GM19240 (cell line): ENCODE results near the gene SH2D7.

Source experiments
- DNase-seq: peaks from one replicate; pipeline ENCODE4 v3.0.0; 2011; ENCODE audit warnings: low spot score; ENCODE audit not compliant: insufficient read length

The SH2D7 gene

DNA sequence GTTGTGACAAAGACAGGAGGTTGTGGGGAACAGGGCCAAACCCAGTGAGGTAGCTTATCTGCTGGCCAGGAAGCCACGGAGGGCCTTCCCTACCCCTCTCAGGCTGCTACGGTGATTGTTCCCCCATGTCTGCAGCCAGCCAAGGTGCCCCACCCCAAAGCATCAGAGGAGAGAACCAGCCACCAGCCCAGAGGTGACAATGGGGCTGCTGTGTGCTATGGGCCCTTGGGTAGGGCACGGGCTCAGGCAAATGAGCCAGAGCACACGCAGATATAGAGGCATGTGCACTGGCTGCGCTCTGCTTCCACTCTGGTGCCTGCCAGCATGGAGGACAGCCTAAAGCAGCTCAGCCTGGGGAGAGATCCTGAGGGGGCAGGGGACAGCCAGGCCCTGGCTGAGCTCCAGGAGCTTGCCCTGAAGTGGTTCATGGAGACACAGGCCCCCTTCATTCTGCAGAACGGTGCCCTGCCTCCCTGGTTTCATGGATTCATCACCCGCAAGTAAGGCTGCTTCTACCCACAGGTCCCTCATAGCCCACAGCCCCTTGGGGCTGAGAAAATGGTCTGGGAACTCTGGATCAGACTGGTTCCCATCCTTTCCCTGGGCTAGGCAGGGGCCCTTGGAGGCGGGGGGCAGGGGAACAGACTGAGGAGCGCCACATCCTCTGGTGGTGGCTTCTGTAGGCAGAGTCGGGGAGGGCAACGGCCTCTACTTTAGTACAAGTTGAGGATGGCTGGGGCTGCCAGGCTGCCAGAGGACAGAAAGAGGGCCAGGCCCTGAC is at the start of gene SH2D7:
SH2D7 (plus strand) TSS at position 301 of the 781 bp plus-strand sequence; CDS start at position 325, 24 bp downstream.
- no peak for DNase-seq

- DNase-seq, result no peak
These were observed 47.8 kb upstream of the SH2D7 start for GRCh38 chr15:78044407-78045155.

- no peak for DNase-seq
These were observed 47.2 kb upstream of the SH2D7 start for GRCh38 chr15:78045189-78045588.

- DNase-seq, result no peak
These were observed 45.5 kb upstream of the SH2D7 start for GRCh38 chr15:78046796-78047341.

DNA sequence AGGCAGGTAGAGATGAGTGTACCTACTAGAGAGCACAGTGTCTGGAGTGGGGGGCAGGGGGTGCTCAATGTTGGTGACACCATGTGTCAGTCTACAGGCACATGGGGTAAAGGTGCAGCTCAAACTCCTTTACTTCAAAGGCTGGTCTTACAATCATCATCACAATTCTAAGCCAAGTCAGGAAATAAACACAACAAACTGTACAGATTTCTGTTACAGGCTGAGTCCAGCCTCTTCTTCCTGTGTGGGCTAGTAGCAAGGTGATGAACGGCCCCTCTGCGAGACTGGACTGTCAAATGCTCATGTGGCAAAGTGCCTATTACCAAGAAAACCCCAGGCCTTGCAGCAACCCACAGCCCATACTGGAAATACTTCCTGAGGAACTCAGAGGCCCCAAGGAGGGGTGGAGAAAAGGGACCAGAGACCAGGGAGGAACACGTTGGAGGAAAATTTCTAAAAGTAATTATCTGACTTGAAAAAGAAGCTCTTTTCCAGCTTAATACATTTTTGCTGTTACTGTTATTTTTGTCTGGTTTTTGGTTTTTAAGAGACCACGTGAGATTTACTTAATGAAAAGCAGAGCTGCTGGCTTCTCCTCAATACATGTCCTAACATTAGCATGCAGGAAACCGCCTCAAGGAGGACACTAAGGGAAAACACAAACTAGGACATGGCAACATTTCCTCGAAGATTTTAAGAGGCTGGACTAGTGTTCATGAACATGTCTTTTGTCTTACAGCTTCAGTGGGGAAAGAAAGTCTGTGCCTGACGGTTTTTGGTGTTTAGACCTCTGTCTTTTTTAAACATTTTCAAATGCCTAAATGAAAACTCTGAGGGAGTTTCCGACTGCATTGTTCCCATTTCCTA is 44.4 kb upstream of the SH2D7 start:
- no peak for DNase-seq

- no peak for DNase-seq
These were observed 43.8 kb upstream of the SH2D7 start for GRCh38 chr15:78048628-78048920.

DNA sequence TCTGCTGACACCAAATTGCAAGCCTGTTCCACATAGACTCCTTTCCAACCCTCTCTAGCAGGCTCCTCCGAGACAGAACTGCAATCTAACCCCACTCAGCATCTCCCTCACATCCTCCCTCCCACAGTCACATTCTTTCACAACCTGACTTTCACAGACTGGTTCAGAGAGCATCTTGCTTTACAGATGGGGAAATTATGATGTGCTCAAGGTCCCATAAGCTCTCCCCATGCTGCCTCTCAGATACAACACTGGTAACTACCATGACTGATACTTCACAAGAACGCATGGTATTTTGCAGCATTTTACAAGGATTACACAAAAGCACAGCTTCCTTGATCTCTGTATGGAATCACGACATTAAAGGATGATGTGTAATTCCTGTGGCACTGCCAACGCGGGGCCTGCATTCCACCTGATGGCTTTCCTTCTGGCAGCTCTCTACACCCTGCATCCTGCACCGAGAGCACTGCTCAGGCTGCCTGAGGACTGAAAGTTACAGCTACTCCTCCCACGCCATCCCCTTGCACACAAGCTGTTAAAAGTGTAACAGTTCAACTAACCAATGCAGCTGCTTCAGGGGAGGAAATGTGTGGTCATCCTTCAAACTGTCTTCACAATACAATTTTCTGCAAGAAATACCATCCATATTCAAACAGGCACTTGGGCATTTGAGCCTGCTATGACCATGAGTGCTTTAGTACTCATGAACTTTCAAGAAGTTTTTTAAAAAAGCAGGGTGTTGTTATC is 42.5 kb upstream of the SH2D7 start:
- DNase-seq, result peak; percentile 52

DNA sequence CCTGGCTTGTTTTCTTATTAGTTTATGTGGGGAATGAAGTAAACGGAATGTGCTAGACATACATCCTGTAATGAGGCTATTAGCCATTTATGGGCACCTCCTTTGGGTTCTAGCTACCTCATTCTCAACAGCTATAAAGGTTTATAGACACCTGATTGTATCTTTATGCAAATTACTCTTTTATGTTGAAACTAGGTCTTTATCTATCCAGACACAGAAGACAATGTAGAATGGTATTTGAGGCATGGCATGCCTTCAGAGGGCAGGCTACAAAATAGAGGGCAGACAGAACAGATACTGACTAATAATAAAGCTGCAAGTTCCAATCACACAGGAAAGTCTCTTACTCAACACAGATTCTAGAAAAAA is 41.9 kb upstream of the SH2D7 start:
- no peak for DNase-seq

DNA sequence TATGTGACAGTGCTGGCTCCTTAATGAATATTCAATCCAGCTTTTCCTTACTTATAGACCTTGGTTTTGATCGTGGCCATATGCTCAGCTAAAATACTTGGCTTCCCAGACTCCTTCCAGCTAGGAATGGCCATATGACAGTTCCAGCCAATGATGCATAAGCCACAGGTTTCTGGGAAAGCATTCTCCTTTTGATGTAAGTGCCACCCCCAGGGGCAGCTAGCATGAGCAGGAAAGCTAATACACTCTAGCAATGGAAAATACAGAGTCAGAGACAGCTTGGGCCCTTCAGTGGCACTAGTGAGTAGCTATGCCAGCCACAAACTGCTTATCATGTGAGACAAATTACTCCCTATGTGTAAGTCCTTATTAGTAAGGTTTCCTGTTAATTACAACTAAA is 41.5 kb upstream of the SH2D7 start:
- DNase-seq, result no peak

GRCh38 chr15:78051596-78051995 is 40.8 kb upstream of the SH2D7 start:
- no peak for DNase-seq

DNA sequence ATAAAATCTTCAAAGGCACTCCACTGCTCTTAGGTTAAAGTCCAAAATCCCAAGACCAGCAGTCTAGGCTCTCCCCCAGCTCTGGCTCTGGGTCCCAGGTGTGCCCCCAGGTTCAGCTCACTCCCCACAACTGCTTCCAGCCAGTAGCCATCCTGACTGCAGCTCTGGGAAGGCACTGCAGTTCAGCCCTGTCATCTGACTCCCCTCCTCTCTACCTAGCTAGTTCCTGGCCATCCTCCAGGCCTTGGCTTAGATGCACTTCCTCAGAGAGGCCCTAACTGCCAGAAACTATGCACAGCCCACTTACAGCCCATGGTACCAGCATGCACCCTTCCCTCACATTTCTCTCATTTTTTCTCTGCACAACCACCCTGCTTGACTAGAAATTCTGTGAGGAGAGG is 40.4 kb upstream of the SH2D7 start:
- DNase-seq, result no peak

DNA sequence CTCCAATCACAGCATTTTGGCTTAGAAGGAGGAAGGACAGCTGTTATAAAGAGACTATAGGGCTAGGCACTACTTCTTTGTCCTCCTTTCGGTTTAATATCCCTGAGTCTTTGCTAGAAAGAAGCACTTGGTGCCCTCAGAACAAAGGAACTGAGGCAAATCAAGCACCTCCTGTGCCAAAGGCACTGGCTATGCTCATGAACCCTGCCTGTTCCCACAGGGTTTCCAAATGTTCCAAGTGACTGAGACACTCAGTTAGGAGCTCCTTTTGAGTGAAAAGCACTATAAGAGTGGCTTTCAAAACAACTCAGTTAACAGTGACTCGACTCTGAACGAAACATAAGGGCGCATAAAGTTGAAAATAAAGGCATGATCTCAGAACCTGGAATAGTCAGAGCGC is 39.8 kb upstream of the SH2D7 start:
- DNase-seq, result no peak

- no peak for DNase-seq
These were observed 37.8 kb upstream of the SH2D7 start for GRCh38 chr15:78054518-78054917.

- DNase-seq, result no peak
These were observed 37.4 kb upstream of the SH2D7 start for GRCh38 chr15:78054966-78055365.

GRCh38 chr15:78055919-78056713 is 36.2 kb upstream of the SH2D7 start:
- no peak for DNase-seq

DNA sequence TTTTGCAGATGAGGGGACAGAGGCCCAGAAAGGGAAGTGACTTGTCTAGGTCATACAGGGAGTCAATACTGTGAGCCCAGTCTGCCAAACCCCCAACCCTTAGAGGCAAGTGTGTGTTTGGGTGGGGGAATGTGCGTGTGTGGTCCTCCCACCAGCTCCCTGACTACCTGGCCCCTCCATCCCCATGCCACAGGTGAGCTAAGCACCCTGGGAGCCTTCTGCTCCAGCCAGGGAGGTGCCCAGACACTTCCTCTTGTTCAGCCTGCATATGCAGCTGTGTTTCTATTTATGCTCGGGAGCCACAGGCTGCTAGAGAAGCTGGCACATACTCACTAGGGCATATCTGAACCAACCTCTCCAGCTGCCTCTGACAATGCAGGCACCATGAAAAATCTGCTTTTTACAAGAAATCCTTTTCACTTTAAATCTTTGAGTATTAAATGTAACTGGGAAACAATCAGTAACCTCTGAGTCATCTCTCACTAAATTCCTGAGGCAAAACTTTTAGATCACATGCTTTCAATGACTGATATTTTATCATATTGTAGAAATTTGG is 35.6 kb upstream of the SH2D7 start:
- no peak for DNase-seq

GRCh38 chr15:78057803-78058202 is 34.6 kb upstream of the SH2D7 start:
- no peak for DNase-seq

DNA sequence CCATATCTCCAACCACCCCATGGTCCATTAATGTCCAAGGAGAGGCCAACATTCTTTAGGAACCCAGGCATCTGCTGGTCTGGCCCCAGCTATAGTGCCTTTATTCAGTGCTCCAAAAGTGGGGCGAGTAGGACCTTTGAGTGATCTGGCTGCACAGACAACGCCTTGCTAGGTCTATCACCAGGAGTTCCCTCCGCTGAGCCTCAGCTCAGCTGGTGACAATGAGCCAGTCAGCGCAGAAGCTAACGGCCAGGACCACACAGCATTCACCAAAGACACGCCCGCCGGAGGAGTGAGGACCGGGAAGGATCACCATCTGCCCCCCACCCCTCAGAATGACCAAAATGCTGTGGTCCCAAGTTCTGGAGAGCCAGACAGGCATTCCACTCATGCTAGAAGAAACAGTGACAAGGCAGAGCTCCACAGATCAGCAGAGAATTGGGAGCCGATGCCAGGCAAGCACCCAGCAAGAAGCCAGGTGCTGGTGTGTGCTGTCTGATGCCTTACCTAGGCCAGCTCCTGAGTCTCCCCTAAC is 33.9 kb upstream of the SH2D7 start:
- DNase-seq, result no peak

- DNase-seq, result no peak
These were observed 33.1 kb upstream of the SH2D7 start for GRCh38 chr15:78059110-78059839.
